ENCODE data around the gene RCAN3.
A peak's percentile ranks its signal among the peaks of the same experiment; 100 is the strongest.
"Not testable (repeated sequence)": the region's sequence is repeated elsewhere in the genome, so short reads cannot be mapped to it uniquely, and the experiment has no call there.

Gene RCAN3

GRCh38 chr1:24525606-24526005 lies 23.0 kb downstream of the RCAN3 start:
- TF ChIP-seq CTCF (IDR thresholded peaks at IDR 0.05; ENCODE audit: borderline replicate concordance, control extremely low read depth, extremely low read depth, insufficient read depth, missing control alignments), result no peak
- in situ Hi-C loops (cut with MboI; ENCODE audit: low sequenced_read_pairs, unreplicated experiment), result no loop called here
- DNase-seq (ENCODE audit: low spot score), result no peak

- no peak for TF ChIP-seq CTCF (IDR thresholded peaks at IDR 0.05; ENCODE audit: borderline replicate concordance, control extremely low read depth, extremely low read depth, insufficient read depth, missing control alignments)
- in situ Hi-C loops (cut with MboI; ENCODE audit: low sequenced_read_pairs, unreplicated experiment), result no loop called here
- DNase-seq (ENCODE audit: low spot score), result no peak
These were observed 23.4 kb downstream of the RCAN3 start for GRCh38 chr1:24526045-24526444.

- TF ChIP-seq CTCF (IDR thresholded peaks at IDR 0.05; ENCODE audit: borderline replicate concordance, control extremely low read depth, extremely low read depth, insufficient read depth, missing control alignments), result peak; percentile 14
- in situ Hi-C loops (cut with MboI; ENCODE audit: low sequenced_read_pairs, unreplicated experiment), result no loop called here
- peak; percentile 38 for DNase-seq (ENCODE audit: low spot score)
These were observed 24.4 kb downstream of the RCAN3 start for GRCh38 chr1:24526940-24527542.

GRCh38 chr1:24528744-24529143 lies 26.1 kb downstream of the RCAN3 start:
- no peak for TF ChIP-seq CTCF (IDR thresholded peaks at IDR 0.05; ENCODE audit: borderline replicate concordance, control extremely low read depth, extremely low read depth, insufficient read depth, missing control alignments)
- in situ Hi-C loops (cut with MboI; ENCODE audit: low sequenced_read_pairs, unreplicated experiment), result no loop called here
- no peak for DNase-seq (ENCODE audit: low spot score)

- in situ Hi-C loops (cut with MboI; ENCODE audit: low sequenced_read_pairs, unreplicated experiment); DNase-seq (ENCODE audit: low spot score): not testable (repeated sequence)
These were observed 26.7 kb downstream of the RCAN3 start for GRCh38 chr1:24529292-24529691.

GRCh38 chr1:24535021-24535424 lies 32.4 kb downstream of the RCAN3 start:
- no peak for TF ChIP-seq CTCF (IDR thresholded peaks at IDR 0.05; ENCODE audit: borderline replicate concordance, control extremely low read depth, extremely low read depth, insufficient read depth, missing control alignments)
- peak; percentile 78 for DNase-seq (ENCODE audit: low spot score)
- in situ Hi-C loops (cut with MboI; ENCODE audit: low sequenced_read_pairs, unreplicated experiment), result no loop called here

- in situ Hi-C loops (cut with MboI; ENCODE audit: low sequenced_read_pairs, unreplicated experiment), result no loop called here
- no peak for DNase-seq (ENCODE audit: low spot score)
- no peak for TF ChIP-seq CTCF (IDR thresholded peaks at IDR 0.05; ENCODE audit: borderline replicate concordance, control extremely low read depth, extremely low read depth, insufficient read depth, missing control alignments)
These were observed 33.1 kb downstream of the RCAN3 start for GRCh38 chr1:24535778-24536177.
